ENCODE data around the gene CEP41. TPM values are rescaled to one million over a fixed set of nuclear protein-coding genes. Genes with fewer than 3 reads are reported as not detected.

CEP41 gene
- total RNA-seq, 1 experiment from 2014 or later: 7.1 TPM

GRCh38 chr7:130362251-130362816 lies 78.5 kb downstream of the CEP41 start (continued):
- no peak for TF ChIP-seq ARID4B (CRISPR knock-in tag; IDR thresholded peaks at IDR 0.05; ENCODE audit: borderline replicate concordance)
- TF ChIP-seq, protein P1, sequence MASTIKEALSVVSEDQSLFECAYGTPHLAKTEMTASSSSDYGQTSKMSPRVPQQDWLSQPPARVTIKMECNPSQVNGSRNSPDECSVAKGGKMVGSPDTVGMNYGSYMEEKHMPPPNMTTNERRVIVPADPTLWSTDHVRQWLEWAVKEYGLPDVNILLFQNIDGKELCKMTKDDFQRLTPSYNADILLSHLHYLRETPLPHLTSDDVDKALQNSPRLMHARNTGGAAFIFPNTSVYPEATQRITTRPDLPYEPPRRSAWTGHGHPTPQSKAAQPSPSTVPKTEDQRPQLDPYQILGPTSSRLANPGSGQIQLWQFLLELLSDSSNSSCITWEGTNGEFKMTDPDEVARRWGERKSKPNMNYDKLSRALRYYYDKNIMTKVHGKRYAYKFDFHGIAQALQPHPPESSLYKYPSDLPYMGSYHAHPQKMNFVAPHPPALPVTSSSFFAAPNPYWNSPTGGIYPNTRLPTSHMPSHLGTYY (CRISPR knock-in tag; IDR thresholded peaks at IDR 0.05): no peak
- TF ChIP-seq, protein P2, sequence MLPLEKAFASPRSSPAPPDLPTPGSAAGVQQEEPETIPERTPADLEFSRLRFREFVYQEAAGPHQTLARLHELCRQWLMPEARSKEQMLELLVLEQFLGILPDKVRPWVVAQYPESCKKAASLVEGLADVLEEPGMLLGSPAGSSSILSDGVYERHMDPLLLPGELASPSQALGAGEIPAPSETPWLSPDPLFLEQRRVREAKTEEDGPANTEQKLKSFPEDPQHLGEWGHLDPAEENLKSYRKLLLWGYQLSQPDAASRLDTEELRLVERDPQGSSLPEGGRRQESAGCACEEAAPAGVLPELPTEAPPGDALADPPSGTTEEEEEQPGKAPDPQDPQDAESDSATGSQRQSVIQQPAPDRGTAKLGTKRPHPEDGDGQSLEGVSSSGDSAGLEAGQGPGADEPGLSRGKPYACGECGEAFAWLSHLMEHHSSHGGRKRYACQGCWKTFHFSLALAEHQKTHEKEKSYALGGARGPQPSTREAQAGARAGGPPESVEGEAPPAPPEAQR (CRISPR knock-in tag; IDR thresholded peaks at IDR 0.05): no peak
- no peak for TF ChIP-seq ZNF416 (CRISPR knock-in tag; IDR thresholded peaks at IDR 0.05)

- peaks cover 20% of the 10 kb centered on the region for H3K4me1 Mint-ChIP-seq
- no peak overlapping the region for H3K27ac Mint-ChIP-seq
- no peaks in the 10 kb centered on the region; the same call in none of the 2 replicates for H3K27me3 Mint-ChIP-seq (ENCODE audit: low read depth)
- no peak for ATAC-seq
- H3K4me3 Mint-ChIP-seq: no peak overlapping the region
- H3K9me3 Mint-ChIP-seq: peaks cover 23% of the 10 kb centered on the region
- no peak for DNase-seq (ENCODE audit: low spot score)
- H3K36me3 Mint-ChIP-seq: peaks cover 12% of the 10 kb centered on the region
- ChIA-PET CTCF (no interaction called here), POLR2A (no interaction called here)
- no peak for TF ChIP-seq MYBL2 (CRISPR knock-in tag; IDR thresholded peaks at IDR 0.05)
- TF ChIP-seq SMAD3 (CRISPR knock-in tag; IDR thresholded peaks at IDR 0.05; ENCODE audit: borderline replicate concordance): no peak
- no peak for TF ChIP-seq ZBTB21 (CRISPR knock-in tag; IDR thresholded peaks at IDR 0.05; ENCODE audit: borderline replicate concordance)
- TF ChIP-seq ATF2 (CRISPR knock-in tag; IDR thresholded peaks at IDR 0.05; ENCODE audit: borderline replicate concordance, low read depth): no peak
- TF ChIP-seq, protein P3, sequence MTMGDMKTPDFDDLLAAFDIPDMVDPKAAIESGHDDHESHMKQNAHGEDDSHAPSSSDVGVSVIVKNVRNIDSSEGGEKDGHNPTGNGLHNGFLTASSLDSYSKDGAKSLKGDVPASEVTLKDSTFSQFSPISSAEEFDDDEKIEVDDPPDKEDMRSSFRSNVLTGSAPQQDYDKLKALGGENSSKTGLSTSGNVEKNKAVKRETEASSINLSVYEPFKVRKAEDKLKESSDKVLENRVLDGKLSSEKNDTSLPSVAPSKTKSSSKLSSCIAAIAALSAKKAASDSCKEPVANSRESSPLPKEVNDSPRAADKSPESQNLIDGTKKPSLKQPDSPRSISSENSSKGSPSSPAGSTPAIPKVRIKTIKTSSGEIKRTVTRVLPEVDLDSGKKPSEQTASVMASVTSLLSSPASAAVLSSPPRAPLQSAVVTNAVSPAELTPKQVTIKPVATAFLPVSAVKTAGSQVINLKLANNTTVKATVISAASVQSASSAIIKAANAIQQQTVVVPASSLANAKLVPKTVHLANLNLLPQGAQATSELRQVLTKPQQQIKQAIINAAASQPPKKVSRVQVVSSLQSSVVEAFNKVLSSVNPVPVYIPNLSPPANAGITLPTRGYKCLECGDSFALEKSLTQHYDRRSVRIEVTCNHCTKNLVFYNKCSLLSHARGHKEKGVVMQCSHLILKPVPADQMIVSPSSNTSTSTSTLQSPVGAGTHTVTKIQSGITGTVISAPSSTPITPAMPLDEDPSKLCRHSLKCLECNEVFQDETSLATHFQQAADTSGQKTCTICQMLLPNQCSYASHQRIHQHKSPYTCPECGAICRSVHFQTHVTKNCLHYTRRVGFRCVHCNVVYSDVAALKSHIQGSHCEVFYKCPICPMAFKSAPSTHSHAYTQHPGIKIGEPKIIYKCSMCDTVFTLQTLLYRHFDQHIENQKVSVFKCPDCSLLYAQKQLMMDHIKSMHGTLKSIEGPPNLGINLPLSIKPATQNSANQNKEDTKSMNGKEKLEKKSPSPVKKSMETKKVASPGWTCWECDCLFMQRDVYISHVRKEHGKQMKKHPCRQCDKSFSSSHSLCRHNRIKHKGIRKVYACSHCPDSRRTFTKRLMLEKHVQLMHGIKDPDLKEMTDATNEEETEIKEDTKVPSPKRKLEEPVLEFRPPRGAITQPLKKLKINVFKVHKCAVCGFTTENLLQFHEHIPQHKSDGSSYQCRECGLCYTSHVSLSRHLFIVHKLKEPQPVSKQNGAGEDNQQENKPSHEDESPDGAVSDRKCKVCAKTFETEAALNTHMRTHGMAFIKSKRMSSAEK (CRISPR knock-in tag; IDR thresholded peaks at IDR 0.05; ENCODE audit: borderline replicate concordance): no peak
- TF ChIP-seq SMAD4 (CRISPR knock-in tag; IDR thresholded peaks at IDR 0.05): no peak
- no peak for TF ChIP-seq KAT7 (CRISPR knock-in tag; IDR thresholded peaks at IDR 0.05; ENCODE audit: borderline replicate concordance)
- no peak for TF ChIP-seq NFYB (CRISPR knock-in tag; conservative IDR thresholded peaks at IDR 0.05; ENCODE audit: low read depth)
- no peak for TF ChIP-seq ZNF219 (CRISPR knock-in tag; IDR thresholded peaks at IDR 0.05; ENCODE audit: borderline replicate concordance)
- no peak for TF ChIP-seq NFATC4 (CRISPR knock-in tag; IDR thresholded peaks at IDR 0.05)
- TF ChIP-seq, protein P4, sequence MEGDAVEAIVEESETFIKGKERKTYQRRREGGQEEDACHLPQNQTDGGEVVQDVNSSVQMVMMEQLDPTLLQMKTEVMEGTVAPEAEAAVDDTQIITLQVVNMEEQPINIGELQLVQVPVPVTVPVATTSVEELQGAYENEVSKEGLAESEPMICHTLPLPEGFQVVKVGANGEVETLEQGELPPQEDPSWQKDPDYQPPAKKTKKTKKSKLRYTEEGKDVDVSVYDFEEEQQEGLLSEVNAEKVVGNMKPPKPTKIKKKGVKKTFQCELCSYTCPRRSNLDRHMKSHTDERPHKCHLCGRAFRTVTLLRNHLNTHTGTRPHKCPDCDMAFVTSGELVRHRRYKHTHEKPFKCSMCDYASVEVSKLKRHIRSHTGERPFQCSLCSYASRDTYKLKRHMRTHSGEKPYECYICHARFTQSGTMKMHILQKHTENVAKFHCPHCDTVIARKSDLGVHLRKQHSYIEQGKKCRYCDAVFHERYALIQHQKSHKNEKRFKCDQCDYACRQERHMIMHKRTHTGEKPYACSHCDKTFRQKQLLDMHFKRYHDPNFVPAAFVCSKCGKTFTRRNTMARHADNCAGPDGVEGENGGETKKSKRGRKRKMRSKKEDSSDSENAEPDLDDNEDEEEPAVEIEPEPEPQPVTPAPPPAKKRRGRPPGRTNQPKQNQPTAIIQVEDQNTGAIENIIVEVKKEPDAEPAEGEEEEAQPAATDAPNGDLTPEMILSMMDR (IDR thresholded peaks at IDR 0.05): no peak
- TF ChIP-seq, protein P5, sequence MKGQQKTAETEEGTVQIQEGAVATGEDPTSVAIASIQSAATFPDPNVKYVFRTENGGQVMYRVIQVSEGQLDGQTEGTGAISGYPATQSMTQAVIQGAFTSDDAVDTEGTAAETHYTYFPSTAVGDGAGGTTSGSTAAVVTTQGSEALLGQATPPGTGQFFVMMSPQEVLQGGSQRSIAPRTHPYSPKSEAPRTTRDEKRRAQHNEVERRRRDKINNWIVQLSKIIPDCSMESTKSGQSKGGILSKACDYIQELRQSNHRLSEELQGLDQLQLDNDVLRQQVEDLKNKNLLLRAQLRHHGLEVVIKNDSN (CRISPR knock-in tag; IDR thresholded peaks at IDR 0.05): no peak
- TF ChIP-seq NR1H2 (CRISPR knock-in tag; IDR thresholded peaks at IDR 0.05): no peak
- TF ChIP-seq, protein P1 (CRISPR knock-in tag; IDR thresholded peaks at IDR 0.05): no peak
- no peak for TF ChIP-seq RELA (CRISPR knock-in tag; IDR thresholded peaks at IDR 0.05; ENCODE audit: borderline replicate concordance)
Observed at GRCh38 chr7:130361681-130362080, 79.1 kb downstream of the CEP41 start.
